Thymus (tissue), 11 donors: ENCODE results near the gene RNF183. TPM values are rescaled to one million over a fixed set of nuclear protein-coding genes. Genes with fewer than 3 reads are reported as not detected.
"Not testable (repeated sequence)": the region's sequence is repeated elsewhere in the genome, so short reads cannot be mapped to it uniquely, and the experiment has no call there.

Experiments used
- DNase-seq, 9 donors: peaks; one replicate each; pipeline ENCODE4 v3.0.0-alpha.2; 2013; ENCODE audit warnings: low spot score in 9 of 9, low read depth in 6 of 9, missing footprints in 1 of 9
- H3K27ac ChIP-seq, 2 donors: one replicate each; pipeline ENCODE4 v1.5.1; 2013; ENCODE audit warnings: control low read depth in 1 of 2, low read depth in 1 of 2, low read length in 1 of 2, mild to moderate bottlenecking in 1 of 2, moderate library complexity in 1 of 2
- H3K27me3 ChIP-seq, 2 donors: one replicate each; pipeline ENCODE4 v1.5.1; 2013; ENCODE audit warnings: low read length in 1 of 2; ENCODE audit not compliant: control insufficient read depth in 2 of 2, insufficient read depth in 1 of 2
- H3K36me3 ChIP-seq, 2 donors: one replicate each; pipeline ENCODE4 v1.5.1; 2013; ENCODE audit warnings: low read length in 1 of 2, mild to moderate bottlenecking in 1 of 2, moderate library complexity in 1 of 2; ENCODE audit not compliant: control insufficient read depth in 2 of 2, insufficient read depth in 2 of 2
- H3K4me1 ChIP-seq, 2 donors: one replicate each; pipeline ENCODE4 v1.5.1; 2013; ENCODE audit warnings: low read length in 2 of 2; ENCODE audit not compliant: control insufficient read depth in 2 of 2, insufficient read depth in 2 of 2
- H3K4me3 ChIP-seq, 2 donors: one replicate each; pipeline ENCODE4 v1.5.1; 2013; ENCODE audit warnings: low read length in 2 of 2, control low read depth in 1 of 2, mild to moderate bottlenecking in 1 of 2
- H3K9me3 ChIP-seq, 2 donors: one replicate each; pipeline ENCODE4 v1.5.1; 2013; ENCODE audit warnings: low read length in 1 of 2, mild to moderate bottlenecking in 1 of 2; ENCODE audit not compliant: control insufficient read depth in 2 of 2, insufficient read depth in 1 of 2
- WGBS: extraction: QIAGEN DNeasy Blood & Tissue Kit; methylation state at CpG from one replicate; pipeline ENCODE4 v1.1.7; 2013; 5-methylcytosine and 5-hydroxymethylcytosine counted together
- polyA plus RNA-seq: library from polyadenylated mRNA; stranded (reverse); fragments of 200-250 nt; gene quantifications from one replicate; pipeline ENCODE4 v1.2.3, GENCODE V29; 2013
- total RNA-seq: library from RNA; stranded (reverse); fragments of 120-200 nt; gene quantifications from one replicate; pipeline ENCODE4 v1.2.4, GENCODE V29; 2013
- donor health status: healthy.

Gene RNF183
- total and polyA plus RNA-seq, 2 donors = 0.24 to 0.46 TPM

DNA sequence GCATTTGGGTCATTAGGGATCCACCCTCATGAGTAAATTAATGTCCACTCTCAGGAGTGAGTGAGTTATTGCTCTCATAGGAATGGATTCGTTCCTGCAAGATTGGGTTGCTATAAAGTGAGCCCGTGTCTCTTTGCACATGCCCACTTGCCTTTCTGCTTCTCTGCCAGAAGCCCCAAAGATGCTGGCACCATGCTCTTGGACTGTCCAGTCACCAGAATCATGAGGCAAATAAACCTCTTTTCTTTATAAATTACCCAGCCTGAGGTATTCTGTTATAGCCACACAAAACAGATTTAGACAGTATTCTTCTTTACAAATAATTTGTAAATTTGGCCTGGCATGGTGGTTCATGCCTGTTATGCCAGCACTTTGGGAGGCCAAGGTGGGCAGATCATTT, 52.4 kb downstream of the RNF183 start:
- Histone ChIP-seq H3K9me3 (no peaks in the 10 kb centered on the region), H3K4me3 (no peak overlapping the region), H3K36me3 (no peaks in the 10 kb centered on the region), H3K27ac (no peak overlapping the region), H3K4me1 (no peaks in the 10 kb centered on the region), H3K27me3 (no peaks in the 10 kb centered on the region)
- 100% methylated on average over 2 of the region's 2 CpGs for WGBS
- no peak for DNase-seq

DNA sequence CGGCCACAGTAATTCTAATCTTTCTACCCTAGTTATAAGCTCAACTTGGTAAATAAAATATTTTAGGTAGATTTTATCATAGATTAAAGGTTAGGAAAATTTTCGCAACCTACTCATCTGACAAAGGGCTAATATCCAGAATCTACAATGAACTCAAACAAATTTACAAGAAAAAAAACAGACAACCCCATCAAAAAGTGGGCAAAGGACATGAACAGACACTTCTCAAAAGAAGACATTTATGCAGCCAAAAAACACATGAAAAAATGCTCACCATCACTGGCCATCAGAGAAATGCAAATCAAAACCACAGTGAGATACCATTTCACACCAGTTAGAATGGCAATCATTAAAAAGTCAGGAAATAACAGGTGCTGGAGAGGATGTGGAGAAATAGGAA, 53.5 kb downstream of the RNF183 start:
- not testable (repeated sequence) for DNase-seq, H3K36me3 ChIP-seq, H3K27me3 ChIP-seq, H3K4me1 ChIP-seq, H3K4me3 ChIP-seq, H3K27ac ChIP-seq, H3K9me3 ChIP-seq
- WGBS = 99% methylated on average over 2 of the region's 2 CpGs

DNA sequence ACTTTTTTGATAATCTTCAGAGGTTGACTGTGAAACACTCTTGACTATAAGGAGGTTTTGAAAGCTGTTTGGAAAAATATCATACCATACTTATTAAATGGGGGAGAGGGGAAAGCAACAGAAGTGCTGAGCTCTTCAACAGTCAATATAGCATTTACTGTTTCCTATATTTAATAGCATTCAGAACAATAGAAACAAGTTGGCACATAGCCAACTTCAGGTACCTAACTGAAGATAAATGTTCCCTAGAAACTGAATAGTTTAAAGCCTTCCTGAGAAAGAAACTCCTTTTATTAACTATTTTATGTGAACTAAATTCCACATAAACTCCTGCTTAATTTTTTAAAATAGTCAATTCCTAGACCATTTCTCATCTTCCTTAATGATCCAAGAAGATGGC, 55.5 kb downstream of the RNF183 start:
- Histone ChIP-seq H3K27me3 (no peaks in the 10 kb centered on the region), H3K9me3 (no peaks in the 10 kb centered on the region), H3K36me3 (no peaks in the 10 kb centered on the region), H3K4me3 (no peak overlapping the region), H3K4me1 (no peaks in the 10 kb centered on the region), H3K27ac (no peak overlapping the region)
- no peak for DNase-seq

Other genes with a start within 250 kb of the RNF183 start
- gene ZFP37, start 246.7 kb downstream of the RNF183 start, total RNA-seq = 2.5 TPM
- gene ZFP37, start 246.7 kb downstream of the RNF183 start, polyA plus RNA-seq = 2.4 TPM
- gene SLC31A2, start 152.4 kb downstream of the RNF183 start, total RNA-seq = 11.8 TPM
- 20.7 TPM for gene SLC31A2, start 152.4 kb downstream of the RNF183 start, polyA plus RNA-seq
- 19.3 TPM for gene FKBP15, start 82.1 kb downstream of the RNF183 start, total RNA-seq
- 14.8 TPM for gene FKBP15, start 82.1 kb downstream of the RNF183 start, polyA plus RNA-seq
- 5.4 TPM for gene SLC31A1, start 81.8 kb downstream of the RNF183 start, total RNA-seq
- 6.4 TPM for gene SLC31A1, start 81.8 kb downstream of the RNF183 start, polyA plus RNA-seq
- 45.2 TPM for gene CDC26, start 27.8 kb downstream of the RNF183 start, total RNA-seq
- gene CDC26, start 27.8 kb downstream of the RNF183 start, polyA plus RNA-seq = 45.5 TPM
- gene PRPF4, start 27.7 kb downstream of the RNF183 start, total RNA-seq = 22.8 TPM
- gene PRPF4, start 27.7 kb downstream of the RNF183 start, polyA plus RNA-seq = 18.5 TPM
- gene WDR31, start 36.9 kb upstream of the RNF183 start, total RNA-seq = 0.76 TPM
- 1.3 TPM for gene WDR31, start 36.9 kb upstream of the RNF183 start, polyA plus RNA-seq
- 2.3 TPM for gene BSPRY, start 46.2 kb upstream of the RNF183 start, total RNA-seq
- 6.1 TPM for gene BSPRY, start 46.2 kb upstream of the RNF183 start, polyA plus RNA-seq
- 11.3 TPM for gene HDHD3, start 73.6 kb upstream of the RNF183 start, total RNA-seq
- 21.6 TPM for gene HDHD3, start 73.6 kb upstream of the RNF183 start, polyA plus RNA-seq
- 12.7 TPM for gene ALAD, start 97.9 kb upstream of the RNF183 start, total RNA-seq
- gene ALAD, start 97.9 kb upstream of the RNF183 start, polyA plus RNA-seq = 29.9 TPM
- 78.9 TPM for gene POLE3, start 107.3 kb upstream of the RNF183 start, total RNA-seq
- 47.8 TPM for gene POLE3, start 107.3 kb upstream of the RNF183 start, polyA plus RNA-seq
- 0.47 TPM for gene C9orf43, start 107.4 kb upstream of the RNF183 start, total RNA-seq
- 0.75 TPM for gene C9orf43, start 107.4 kb upstream of the RNF183 start, polyA plus RNA-seq
- 21.4 TPM for gene RGS3, start 160.4 kb upstream of the RNF183 start, total RNA-seq
- 16.5 TPM for gene RGS3, start 160.4 kb upstream of the RNF183 start, polyA plus RNA-seq